ENCODE measurements around the gene CERT1. TPM values are rescaled to one million over a fixed set of nuclear protein-coding genes. Genes with fewer than 3 reads are reported as not detected.

The CERT1 gene
- polyA plus RNA-seq, 1 of the 3 experiments (the other 2 are of a cell fraction) = 4.5 TPM

Small RNAs within 50 kb of the gene (small RNA-seq; reads per million reads assigned to genes)
- 0 reads per million in 7 experiments for gene RNU7-175P

Other genes with a start within 250 kb of the CERT1 start
- 8.2 and 11.0 TPM in 2 replicates for gene HMGCR, start 174.4 kb downstream of the CERT1 start, polyA plus RNA-seq (2012; rRNA removed)
- 5.5 and 8.2 TPM in 2 replicates for gene POLK, start 262 bp upstream of the CERT1 start, polyA plus RNA-seq (2012; rRNA removed)
- gene ANKDD1B, start 99.8 kb upstream of the CERT1 start, polyA plus RNA-seq (2012; rRNA removed) = 0.05 and 0.12 TPM in 2 replicates
- 15.9 and 16.2 TPM in 2 replicates for gene POC5, start 205.8 kb upstream of the CERT1 start, polyA plus RNA-seq (2012; rRNA removed)

Measured in SK-N-SH (cell line).